ENCODE measurements around the gene PHACTR4.

DNA sequence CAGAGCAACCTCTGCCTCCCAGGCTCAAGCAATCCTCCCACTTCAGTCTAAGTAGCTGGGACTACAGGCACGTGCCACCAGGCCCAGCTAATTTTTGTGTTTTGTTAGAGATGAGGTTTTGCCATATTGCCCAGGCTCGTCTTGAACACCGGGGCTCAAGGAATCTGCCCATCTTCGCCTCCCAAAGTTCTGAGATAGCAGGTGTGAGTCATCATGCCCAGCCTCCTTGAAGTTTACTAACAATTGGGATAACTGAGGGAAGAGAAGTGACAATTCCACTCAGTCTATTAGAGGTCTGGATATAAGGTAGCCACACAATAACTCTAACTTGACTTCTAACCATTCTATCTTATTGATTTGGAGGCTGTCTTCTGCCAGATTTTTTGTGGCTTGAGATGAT, 130.0 kb downstream of the PHACTR4 start:
- no peak for TF ChIP-seq EZH2phosphoT487 (IDR thresholded peaks at IDR 0.05; ENCODE audit: unreplicated experiment)
- TF ChIP-seq EZH2 (IDR thresholded peaks at IDR 0.05; ENCODE audit: low read depth, unreplicated experiment), result no peak
- no peak for TF ChIP-seq CTCF (conservative IDR thresholded peaks at IDR 0.05; ENCODE audit: low read depth in 2 of 2)
- no peak for TF ChIP-seq CREB1 (CRISPR knock-in tag; IDR thresholded peaks at IDR 0.05; ENCODE audit: low read depth)

All from GM23338 (cell line).